H9 (cell line): ENCODE results near the gene XAF1. TPM values are rescaled to one million over a fixed set of nuclear protein-coding genes. Genes with fewer than 3 reads are reported as not detected.

Experiments used
- DNase-seq: peaks from one replicate; pipeline ENCODE4 v3.0.0-alpha.2; 2017
- H2AFZ ChIP-seq: one replicate; pipeline ENCODE4 v1.6.1; 2013; ENCODE audit warnings: mild to moderate bottlenecking, low read length, control low read depth, moderate library complexity
- H2AK5ac ChIP-seq: 2 replicates; pipeline ENCODE4 v1.6.1; 2013; ENCODE audit warnings: low read length, control low read depth, mixed read lengths; ENCODE audit not compliant: insufficient read length
- H2BK120ac ChIP-seq: one replicate; pipeline ENCODE4 v1.6.1; 2013; ENCODE audit warnings: low read depth, mild to moderate bottlenecking, low read length, control low read depth, inconsistent platforms; ENCODE audit not compliant: poor library complexity, severe bottlenecking
- H2BK12ac ChIP-seq: 2 replicates; pipeline ENCODE4 v1.6.1; 2013; ENCODE audit warnings: low read length, control low read depth, mixed read lengths, low read depth; ENCODE audit not compliant: insufficient read length
- H2BK15ac ChIP-seq: 2 replicates; pipeline ENCODE4 v1.6.1; 2013; ENCODE audit warnings: low read depth, low read length, control low read depth
- H2BK20ac ChIP-seq: one replicate; pipeline ENCODE4 v1.6.1; 2013; ENCODE audit warnings: low read depth, mild to moderate bottlenecking, low read length, control low read depth, inconsistent platforms; ENCODE audit not compliant: poor library complexity, severe bottlenecking
- H2BK5ac ChIP-seq: 2 replicates; pipeline ENCODE4 v1.6.1; 2013; ENCODE audit warnings: low read length, control low read depth, mixed read lengths; ENCODE audit not compliant: insufficient read length
- H3K14ac ChIP-seq: 2 replicates; pipeline ENCODE4 v1.6.1; 2013; ENCODE audit warnings: low read length, control low read depth; ENCODE audit not compliant: insufficient read depth
- H3K18ac ChIP-seq: 2 replicates; pipeline ENCODE4 v1.6.1; 2013; ENCODE audit warnings: low read depth, mild to moderate bottlenecking, mixed read lengths, low read length, control low read depth; ENCODE audit not compliant: insufficient read length
- H3K23ac ChIP-seq: 2 replicates; pipeline ENCODE4 v1.6.1; 2013; ENCODE audit warnings: low read length, control low read depth, mixed read lengths, low read depth; ENCODE audit not compliant: insufficient read length
- H3K23me2 ChIP-seq: 2 replicates; pipeline ENCODE4 v1.6.1; 2013; ENCODE audit warnings: low read depth, mild to moderate bottlenecking, mixed read lengths, low read length, control low read depth; ENCODE audit not compliant: insufficient read length, poor library complexity, severe bottlenecking
- H3K27ac ChIP-seq: 2 replicates; pipeline ENCODE4 v1.5.1; 2013; ENCODE audit warnings: low read length, control low read depth, mixed read lengths, low read depth; ENCODE audit not compliant: insufficient read length
- H3K27me3 ChIP-seq: 2 replicates; pipeline ENCODE4 v1.6.1; 2013; ENCODE audit warnings: low read length, control low read depth, inconsistent platforms; ENCODE audit not compliant: insufficient read depth
- H3K4ac ChIP-seq: 2 replicates; pipeline ENCODE4 v1.6.1; 2013; ENCODE audit warnings: low read depth, mild to moderate bottlenecking, control low read depth, inconsistent platforms, low read length, moderate library complexity
- H3K4me1 ChIP-seq: 2 replicates; pipeline ENCODE4 v1.6.1; 2013; ENCODE audit warnings: low read length, control low read depth, inconsistent platforms; ENCODE audit not compliant: insufficient read depth
- H3K4me2 ChIP-seq: 2 replicates; pipeline ENCODE4 v1.6.1; 2013; ENCODE audit warnings: low read length, control low read depth, mixed read lengths; ENCODE audit not compliant: insufficient read length, insufficient read depth
- H3K56ac ChIP-seq: 2 replicates; pipeline ENCODE4 v1.6.1; 2013; ENCODE audit warnings: low read depth, mild to moderate bottlenecking, mixed read lengths, low read length, control low read depth; ENCODE audit not compliant: insufficient read length
- H3K79me1 ChIP-seq: 2 replicates; pipeline ENCODE4 v1.6.1; 2013; ENCODE audit warnings: low read depth, mild to moderate bottlenecking, moderate library complexity, low read length, control low read depth, inconsistent platforms; ENCODE audit not compliant: insufficient read depth, poor library complexity, severe bottlenecking
- H3K79me2 ChIP-seq: 2 replicates; pipeline ENCODE4 v1.6.1; 2013; ENCODE audit warnings: low read length, control low read depth, inconsistent platforms; ENCODE audit not compliant: insufficient read depth
- H3K9ac ChIP-seq: 2 replicates; pipeline ENCODE4 v1.6.1; 2013; ENCODE audit warnings: low read length, control low read depth, mixed read lengths; ENCODE audit not compliant: insufficient read length; ENCODE audit errors: extremely low read depth
- H3K9me3 ChIP-seq: one replicate; pipeline ENCODE4 v1.6.1; 2013; ENCODE audit warnings: low read depth, low read length, inconsistent platforms; ENCODE audit not compliant: control insufficient read depth
- H3T11ph ChIP-seq: one replicate; pipeline ENCODE4 v1.6.1; 2013; ENCODE audit warnings: mild to moderate bottlenecking, low read length, control low read depth, inconsistent platforms
- H4K20me1 ChIP-seq: one replicate; pipeline ENCODE4 v1.6.1; 2013; ENCODE audit not compliant: control insufficient read depth, insufficient read length, insufficient read depth
- H4K5ac ChIP-seq: 2 replicates; pipeline ENCODE4 v1.6.1; 2013; ENCODE audit warnings: low read depth, mild to moderate bottlenecking, mixed read lengths, low read length, control low read depth; ENCODE audit not compliant: insufficient read length
- H4K8ac ChIP-seq: replicated peaks from 2 replicates; pipeline ENCODE4 v1.6.1; 2013; ENCODE audit warnings: low read length, control low read depth, mixed read lengths, low read depth; ENCODE audit not compliant: insufficient read length
- H4K91ac ChIP-seq: 2 replicates; pipeline ENCODE4 v1.6.1; 2013; ENCODE audit warnings: low read depth, mild to moderate bottlenecking, moderate library complexity, mixed read lengths, low read length, control low read depth; ENCODE audit not compliant: insufficient read length
- H3K27ac Mint-ChIP-seq, 3 experiments: 2 replicates in 2 of 3; 3 replicates in 1 of 3; pipeline ENCODE4 v1.8.0; 2020 to 2021; ENCODE audit warnings: mixed read lengths in 3 of 3, mild to moderate bottlenecking in 1 of 3, moderate library complexity in 1 of 3
- H3K27me3 Mint-ChIP-seq: 2 replicates; pipeline ENCODE4 v1.8.0; 2021; ENCODE audit warnings: low read depth, mild to moderate bottlenecking, moderate library complexity, mixed read lengths
- H3K36me3 Mint-ChIP-seq, 3 experiments: 2 replicates in 2 of 3; 3 replicates in 1 of 3; pipeline ENCODE4 v1.8.0; 2020 to 2021; ENCODE audit warnings: low read depth in 3 of 3, mixed read lengths in 3 of 3; ENCODE audit not compliant: insufficient read depth in 1 of 3
- H3K4me1 Mint-ChIP-seq, 2 experiments: 2 replicates each; pipeline ENCODE4 v1.8.0; 2020; ENCODE audit warnings: mixed read lengths in 2 of 2
- H3K4me3 Mint-ChIP-seq, 2 experiments: 2 replicates in 1 of 2; 3 replicates in 1 of 2; pipeline ENCODE4 v1.8.0; 2020 to 2021; ENCODE audit warnings: mild to moderate bottlenecking in 2 of 2, mixed read lengths in 2 of 2, moderate library complexity in 1 of 2
- H3K9me3 Mint-ChIP-seq, 2 experiments: 2 replicates in 1 of 2; 3 replicates in 1 of 2; pipeline ENCODE4 v1.8.0; 2020; ENCODE audit warnings: mild to moderate bottlenecking in 2 of 2, mixed read lengths in 2 of 2, moderate library complexity in 1 of 2
- CTCF ChIP-seq: fragments of 200-600 bp; sonication (generic); conservative IDR thresholded peaks from 3 replicates; pipeline ENCODE4 v1.8.0; 2021; ENCODE audit warnings: antibody characterized with exemption, mild to moderate bottlenecking
- WGBS: extraction: QIAGEN DNeasy Blood & Tissue Kit; methylation state at CpG from one replicate; pipeline ENCODE4 v1.1.7; 2013; ENCODE audit warnings: missing lambda C conversion rate, low lambda C conversion rate, mixed read lengths; ENCODE audit not compliant: insufficient read length; ENCODE audit errors: extremely low coverage; 5-methylcytosine and 5-hydroxymethylcytosine counted together
- total RNA-seq: library from RNA; stranded (reverse); gene quantifications from 2 replicates; pipeline ENCODE4 v1.2.1, GENCODE V29; 2021

The XAF1 gene
- total RNA-seq, 1 experiment from 2014 or later = not detected

GRCh38 chr17:6779411-6779810 is 23.6 kb downstream of the XAF1 start:
- H3K36me3 Mint-ChIP-seq = no peaks in the 10 kb centered on the region; a peak in 1 of 7 replicates
- H3K18ac ChIP-seq = no peak overlapping the region
- WGBS = no CpG with 5 or more reads among the region's 2 CpGs
- H3T11ph ChIP-seq = no peak overlapping the region
- H2BK120ac ChIP-seq = no peak overlapping the region
- H3K14ac ChIP-seq = no peak overlapping the region
- no peak overlapping the region for H4K91ac ChIP-seq
- H3K4ac ChIP-seq = no peak overlapping the region
- H3K23ac ChIP-seq = no peak overlapping the region
- TF ChIP-seq CTCF = no peak
- no peak for DNase-seq
- no peaks in the 10 kb centered on the region for H3K4me1 ChIP-seq
- no peak overlapping the region for H2BK5ac ChIP-seq
- H3K27ac Mint-ChIP-seq = no peak overlapping the region
- no peak overlapping the region for H3K9ac ChIP-seq
- H3K79me2 ChIP-seq = no peaks in the 10 kb centered on the region
- H3K79me1 ChIP-seq = no peaks in the 10 kb centered on the region
- no peak overlapping the region for H2AFZ ChIP-seq
- H2BK12ac ChIP-seq = no peak overlapping the region
- peaks cover 78% of the 10 kb centered on the region for H3K27me3 Mint-ChIP-seq
- H3K27ac ChIP-seq = no peak overlapping the region
- H3K9me3 ChIP-seq = no peaks in the 10 kb centered on the region
- peaks cover 6% of the 10 kb centered on the region for H3K23me2 ChIP-seq
- no peak overlapping the region for H2BK15ac ChIP-seq
- no peak overlapping the region for H2BK20ac ChIP-seq
- H3K4me1 Mint-ChIP-seq = 0 out of 4 replicates have a peak, but pooled peaks cover 0 to 2% of the 10 kb centered on the region in 2 experiments
- H2AK5ac ChIP-seq = no peak overlapping the region
- no peak overlapping the region for H3K4me3 Mint-ChIP-seq
- H4K5ac ChIP-seq = no peak overlapping the region
- H4K20me1 ChIP-seq = no peaks in the 10 kb centered on the region
- H3K9me3 Mint-ChIP-seq = peaks cover 2 to 6% of the 10 kb centered on the region in 2 experiments; a peak in 3 of 5 replicates
- no peak overlapping the region for H3K56ac ChIP-seq
- peaks cover 5% of the 10 kb centered on the region; the same call in 1 of the 2 replicates for H3K27me3 ChIP-seq
- no peak overlapping the region for H3K4me2 ChIP-seq
- no peak overlapping the region for H4K8ac ChIP-seq
